C4-2B (cell line): ENCODE data around the gene DCAF6.

Experiments used
- ZFX ChIP-seq: fragments of 450-650 bp; IDR thresholded peaks from 2 replicates; pipeline ENCODE4 v1.6.1; 2017
- TF ChIP-seq, protein P1 (sequence below): fragments of 450-650 bp; conservative IDR thresholded peaks from 2 replicates; pipeline ENCODE4 v1.5.1; 2017; ENCODE audit warnings: mild to moderate bottlenecking

DNA sequence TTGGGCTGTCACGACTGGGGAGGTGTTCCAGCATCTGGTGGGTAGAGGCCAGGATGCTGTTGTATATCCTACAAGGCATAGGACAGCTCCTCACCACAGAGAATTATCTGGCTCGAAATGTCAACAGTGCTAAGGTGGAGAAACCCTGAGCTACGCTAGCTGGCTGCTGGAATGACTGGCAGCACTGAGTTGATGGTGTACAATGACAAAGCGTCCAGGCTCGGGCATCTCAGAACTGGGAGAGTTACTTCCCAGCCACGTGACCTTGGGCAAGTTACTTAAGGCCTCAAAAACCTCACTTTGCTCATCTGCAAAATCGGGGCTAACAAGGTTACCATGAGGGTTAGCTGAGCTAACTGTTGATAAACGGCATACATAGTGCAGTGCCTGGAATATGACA lies 164.9 kb downstream of the DCAF6 start:
- TF ChIP-seq, protein P1, sequence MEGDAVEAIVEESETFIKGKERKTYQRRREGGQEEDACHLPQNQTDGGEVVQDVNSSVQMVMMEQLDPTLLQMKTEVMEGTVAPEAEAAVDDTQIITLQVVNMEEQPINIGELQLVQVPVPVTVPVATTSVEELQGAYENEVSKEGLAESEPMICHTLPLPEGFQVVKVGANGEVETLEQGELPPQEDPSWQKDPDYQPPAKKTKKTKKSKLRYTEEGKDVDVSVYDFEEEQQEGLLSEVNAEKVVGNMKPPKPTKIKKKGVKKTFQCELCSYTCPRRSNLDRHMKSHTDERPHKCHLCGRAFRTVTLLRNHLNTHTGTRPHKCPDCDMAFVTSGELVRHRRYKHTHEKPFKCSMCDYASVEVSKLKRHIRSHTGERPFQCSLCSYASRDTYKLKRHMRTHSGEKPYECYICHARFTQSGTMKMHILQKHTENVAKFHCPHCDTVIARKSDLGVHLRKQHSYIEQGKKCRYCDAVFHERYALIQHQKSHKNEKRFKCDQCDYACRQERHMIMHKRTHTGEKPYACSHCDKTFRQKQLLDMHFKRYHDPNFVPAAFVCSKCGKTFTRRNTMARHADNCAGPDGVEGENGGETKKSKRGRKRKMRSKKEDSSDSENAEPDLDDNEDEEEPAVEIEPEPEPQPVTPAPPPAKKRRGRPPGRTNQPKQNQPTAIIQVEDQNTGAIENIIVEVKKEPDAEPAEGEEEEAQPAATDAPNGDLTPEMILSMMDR = no peak
- no peak for TF ChIP-seq ZFX
